ENCODE results near the gene PPP3R2.

DNA sequence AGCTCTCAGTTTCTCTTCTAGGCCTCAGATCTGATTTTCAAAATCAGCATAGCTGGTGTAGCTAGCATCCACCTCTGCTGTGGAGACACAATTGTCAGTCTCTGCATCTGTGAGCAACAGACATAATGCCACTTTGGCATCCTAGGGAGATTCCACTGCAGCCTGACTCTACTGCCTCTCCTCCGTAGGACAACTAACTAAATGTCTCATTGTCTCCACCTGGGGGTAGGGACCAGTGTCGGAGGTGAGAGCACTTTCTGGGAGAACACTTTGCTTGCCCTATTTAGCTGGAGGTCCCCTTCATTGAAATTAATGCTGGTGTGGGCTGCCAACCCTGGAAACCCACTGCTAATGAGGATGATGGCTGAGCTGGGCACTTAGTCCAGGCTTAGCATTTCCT, 1.4 kb downstream of the PPP3R2 start:
- no peak for TF ChIP-seq EZH2 (IDR thresholded peaks at IDR 0.05; ENCODE audit: borderline replicate concordance, low read depth, low read length, severe bottlenecking)
- TF ChIP-seq, protein P1, sequence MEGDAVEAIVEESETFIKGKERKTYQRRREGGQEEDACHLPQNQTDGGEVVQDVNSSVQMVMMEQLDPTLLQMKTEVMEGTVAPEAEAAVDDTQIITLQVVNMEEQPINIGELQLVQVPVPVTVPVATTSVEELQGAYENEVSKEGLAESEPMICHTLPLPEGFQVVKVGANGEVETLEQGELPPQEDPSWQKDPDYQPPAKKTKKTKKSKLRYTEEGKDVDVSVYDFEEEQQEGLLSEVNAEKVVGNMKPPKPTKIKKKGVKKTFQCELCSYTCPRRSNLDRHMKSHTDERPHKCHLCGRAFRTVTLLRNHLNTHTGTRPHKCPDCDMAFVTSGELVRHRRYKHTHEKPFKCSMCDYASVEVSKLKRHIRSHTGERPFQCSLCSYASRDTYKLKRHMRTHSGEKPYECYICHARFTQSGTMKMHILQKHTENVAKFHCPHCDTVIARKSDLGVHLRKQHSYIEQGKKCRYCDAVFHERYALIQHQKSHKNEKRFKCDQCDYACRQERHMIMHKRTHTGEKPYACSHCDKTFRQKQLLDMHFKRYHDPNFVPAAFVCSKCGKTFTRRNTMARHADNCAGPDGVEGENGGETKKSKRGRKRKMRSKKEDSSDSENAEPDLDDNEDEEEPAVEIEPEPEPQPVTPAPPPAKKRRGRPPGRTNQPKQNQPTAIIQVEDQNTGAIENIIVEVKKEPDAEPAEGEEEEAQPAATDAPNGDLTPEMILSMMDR (IDR thresholded peaks at IDR 0.05; ENCODE audit: borderline replicate concordance, extremely low read depth, low read length, poor library complexity, severe bottlenecking): no peak

Data from DND-41 (cell line).